GM12878 (cell line): Measurements from ENCODE around the gene SHISA6. TPM values are rescaled to one million over a fixed set of nuclear protein-coding genes. Genes with fewer than 3 reads are reported as not detected.

Experiments
- ATAC-seq: fragments of 200-7000 bp; cut with Tn5 transposase; 3 replicates; pipeline ENCODE4 v1.9.1; 2020; ENCODE audit warnings: mild to moderate bottlenecking, moderate library complexity
- BruUV-seq: library from RNA; stranded (reverse); fragments of 400-500 nt; replicated peaks from 2 replicates; lab custom pipeline; 2021; lab: Mats Ljungman, UMichigan
- CTCF ChIA-PET: fragments of 300-600 bp; sonication (Branson Sonifier 250); formaldehyde crosslinking; extraction: SDS; loops from one replicate; lab custom pipeline; 2021; ENCODE audit warnings: inconsistent platforms; lab: Yijun Ruan, JAX
- POLR2A ChIA-PET: fragments of 350-600 bp; formaldehyde crosslinking; extraction: SDS; loops from one replicate; lab custom pipeline; 2021; ENCODE audit warnings: inconsistent platforms; lab: Charles Lee
- RAD21 ChIA-PET: fragments of 300-600 bp; sonication (Branson Sonifier 250); formaldehyde crosslinking; loops from one replicate; lab custom pipeline; 2023; ENCODE audit warnings: antibody characterized with exemption; ENCODE audit not compliant: unreplicated experiment; lab: Charles Lee
- SMC1A ChIA-PET: fragments of 300-600 bp; sonication (Branson Sonifier 250); formaldehyde crosslinking; loops from one replicate; lab custom pipeline; 2023; ENCODE audit not compliant: unreplicated experiment, uncharacterized antibody; lab: Charles Lee
- DNase-seq: peaks from one replicate; pipeline ENCODE4 v3.0.0-alpha.2; 2011; ENCODE audit warnings: low read depth, low spot score
- FAIRE-seq: peaks from 3 replicates; lab custom pipeline; 2011; peaks lifted over from hg19 to GRCh38; lab: Jason Lieb, UNC
- H2AFZ ChIP-seq: 2 replicates; pipeline ENCODE4 v1.6.0; 2011; ENCODE audit warnings: low read depth, low read length, control low read depth; ENCODE audit not compliant: control insufficient read depth
- H3K27ac ChIP-seq: 2 replicates; pipeline ENCODE4 v1.5.1; 2011; ENCODE audit warnings: control low read depth; ENCODE audit not compliant: control insufficient read depth, insufficient read depth
- H3K27me3 ChIP-seq, 2 experiments: replicated peaks in 1 of 2; 2 replicates each; pipeline versions ENCODE4 v1.6.0 to v1.6.1; 2011; ENCODE audit warnings: low read length in 1 of 2; ENCODE audit not compliant: control insufficient read depth in 2 of 2, insufficient read depth in 2 of 2
- H3K36me3 ChIP-seq, 2 experiments: 2 replicates each; pipeline ENCODE4 v1.5.1; 2011; ENCODE audit warnings: low read length in 1 of 2; ENCODE audit not compliant: control insufficient read depth in 2 of 2, insufficient read depth in 2 of 2
- H3K4me1 ChIP-seq: 2 replicates; pipeline ENCODE4 v1.6.1; 2011; ENCODE audit warnings: mild to moderate bottlenecking, low read length, moderate library complexity, mixed read lengths; ENCODE audit not compliant: control insufficient read depth, insufficient read depth
- H3K4me2 ChIP-seq: 2 replicates; pipeline ENCODE4 v1.6.0; 2011; ENCODE audit warnings: control low read depth; ENCODE audit not compliant: control insufficient read depth, insufficient read depth
- H3K4me3 ChIP-seq: fragments of 200-600 bp; sonication (generic); 2 replicates; pipeline ENCODE4 v1.5.1; 2016
- H3K79me2 ChIP-seq: 2 replicates; pipeline ENCODE4 v1.6.0; 2011; ENCODE audit warnings: low read length; ENCODE audit not compliant: control insufficient read depth, insufficient read depth
- H3K9ac ChIP-seq: 2 replicates; pipeline ENCODE4 v1.8.0; 2011; ENCODE audit warnings: low read length, control low read depth, mixed read lengths; ENCODE audit not compliant: control insufficient read depth, insufficient read depth
- H3K9me3 ChIP-seq: replicated peaks from 3 replicates; pipeline ENCODE4 v1.5.1; 2011; ENCODE audit warnings: mild to moderate bottlenecking, low read length; ENCODE audit not compliant: control insufficient read depth, insufficient read depth
- H4K20me1 ChIP-seq: 2 replicates; pipeline ENCODE4 v1.6.0; 2011; ENCODE audit not compliant: control insufficient read depth, insufficient read depth
- ATF7 ChIP-seq: fragments of 450-650 bp; IDR thresholded peaks from 2 replicates; pipeline ENCODE4 v1.6.1; 2016; ENCODE audit warnings: low read depth, mild to moderate bottlenecking
- CBX3 ChIP-seq: fragments of 200-600 bp; sonication (generic); IDR thresholded peaks from 2 replicates; pipeline ENCODE4 v1.6.1; 2016; ENCODE audit warnings: low read depth, borderline replicate concordance
- CBX5 ChIP-seq: sonication (generic); IDR thresholded peaks from 2 replicates; pipeline ENCODE4 v1.6.1; 2016; ENCODE audit warnings: low read depth, moderate library complexity, mild to moderate bottlenecking, inconsistent platforms
- CREM ChIP-seq: IDR thresholded peaks from 2 replicates; pipeline ENCODE4 v1.6.1; 2014; ENCODE audit warnings: antibody characterized with exemption, low read depth
- DPF2 ChIP-seq: fragments of 450-650 bp; IDR thresholded peaks from 2 replicates; pipeline ENCODE4 v1.6.1; 2017; ENCODE audit warnings: mild to moderate bottlenecking
- ESRRA ChIP-seq: IDR thresholded peaks from 2 replicates; pipeline ENCODE4 v1.6.1; 2012; ENCODE audit warnings: mild to moderate bottlenecking, low read length, improper control_type of control experiment
- MXI1 ChIP-seq: fragments of 150-350 bp; IDR thresholded peaks from 2 replicates; pipeline ENCODE4 v1.6.1; 2011; ENCODE audit warnings: low read depth, mild to moderate bottlenecking, inconsistent platforms, low read length, improper control_type of control experiment
- POLR2AphosphoS5 ChIP-seq: IDR thresholded peaks from 2 replicates; pipeline ENCODE4 v1.6.1; 2011; ENCODE audit warnings: mild to moderate bottlenecking, low read length, inconsistent platforms
- POU2F2 ChIP-seq: IDR thresholded peaks from 3 replicates; pipeline ENCODE4 v1.6.1; 2011; ENCODE audit warnings: low read depth, mild to moderate bottlenecking, low read length, borderline replicate concordance
- RELA ChIP-seq: fragments of 450-650 bp; IDR thresholded peaks from 2 replicates; pipeline ENCODE4 v1.8.0; 2014; ENCODE audit warnings: borderline replicate concordance; ENCODE audit not compliant: partially characterized antibody
- SIX5 ChIP-seq: IDR thresholded peaks from 2 replicates; pipeline ENCODE4 v1.6.1; 2011; ENCODE audit warnings: mild to moderate bottlenecking, low read depth, low read length, moderate library complexity; ENCODE audit not compliant: severe bottlenecking
- SP1 ChIP-seq: IDR thresholded peaks from one replicate; pipeline ENCODE4 v1.6.1; 2011; ENCODE audit warnings: low read depth, low read length
- ZNF207 ChIP-seq: fragments of 450-650 bp; IDR thresholded peaks from 2 replicates; pipeline ENCODE4 v1.6.1; 2014; ENCODE audit warnings: antibody characterized with exemption, mild to moderate bottlenecking, borderline replicate concordance
- ZNF384 ChIP-seq: IDR thresholded peaks from 2 replicates; pipeline ENCODE4 v1.6.1; 2012; ENCODE audit warnings: low read depth, mild to moderate bottlenecking, low read length, improper control_type of control experiment, borderline replicate concordance
- ZSCAN29 ChIP-seq: fragments of 450-650 bp; IDR thresholded peaks from 2 replicates; pipeline ENCODE4 v1.6.1; 2017; ENCODE audit warnings: mild to moderate bottlenecking, moderate library complexity
- WGBS: methylation state at CpG from one replicate; pipeline ENCODE4 v1.1.6; 2016; ENCODE audit warnings: low lambda C conversion rate; ENCODE audit not compliant: insufficient replicate concordance, insufficient coverage; ENCODE audit errors: missing lambda C conversion rate; 5-methylcytosine and 5-hydroxymethylcytosine counted together
- in situ Hi-C: fragments of 300-500 bp; cut with MboI; formaldehyde crosslinking; loops from 9 replicates; pipeline ENCODE4 v1.14.3; 2018; ENCODE audit warnings: mixed read lengths
- intact Hi-C: fragments of 100-400 bp; cut with micrococcal nuclease; formaldehyde crosslinking; loops from one replicate; pipeline ENCODE4 v1.14.2; 2022; ENCODE audit not compliant: unreplicated experiment
- polyA plus RNA-seq, 11 experiments: library from polyadenylated mRNA; depleted of rRNA in 4 of 11; unstranded in 6 of 11; stranded (reverse) in 5 of 11; fragments of >200 nt; fragmentation: Nextera tagmentation in 4 of 11; fragmentation: Illumina TruSeq in 1 of 11; extraction: Ambion mirVana in 4 of 11; extraction: Trizol in 1 of 11; gene quantifications; 1 replicate in 1 of 11; 2 replicates in 10 of 11; pipeline versions ENCODE4 v1.2.1 to v1.2.3, GENCODE V29; 2011 to 2016; ENCODE audit warnings: inconsistent platforms in 2 of 11, missing spikeins in 2 of 11, low read depth in 1 of 11
- total RNA-seq, 4 experiments: library from RNA; depleted of rRNA in 3 of 4; stranded (reverse); fragments of >200 nt in 3 of 4; fragmentation: Illumina TruSeq in 1 of 4; extraction: Trizol in 1 of 4; gene quantifications; 2 replicates each; pipeline versions ENCODE4 v1.2.1 to v1.2.3, GENCODE V29; 2013 to 2021
- TF ChIP-seq, protein P1 (sequence below): IDR thresholded peaks from 2 replicates; pipeline ENCODE4 v1.6.1; 2012; ENCODE audit warnings: low read length, inconsistent platforms
- TF ChIP-seq, protein P2 (sequence below): fragments of 450-650 bp; IDR thresholded peaks from 2 replicates; pipeline ENCODE4 v1.6.1; 2014; ENCODE audit warnings: mild to moderate bottlenecking
- TF ChIP-seq, protein P3 (sequence below): fragments of 150-350 bp; IDR thresholded peaks from 2 replicates; pipeline ENCODE4 v1.6.1; 2016; ENCODE audit warnings: low read depth, low read length

Gene SHISA6
- total and polyA plus RNA-seq, 10 of the 15 experiments (the other 5 are each of a cell fraction or from before 2014, with no cell fraction given) = not detected

DNA sequence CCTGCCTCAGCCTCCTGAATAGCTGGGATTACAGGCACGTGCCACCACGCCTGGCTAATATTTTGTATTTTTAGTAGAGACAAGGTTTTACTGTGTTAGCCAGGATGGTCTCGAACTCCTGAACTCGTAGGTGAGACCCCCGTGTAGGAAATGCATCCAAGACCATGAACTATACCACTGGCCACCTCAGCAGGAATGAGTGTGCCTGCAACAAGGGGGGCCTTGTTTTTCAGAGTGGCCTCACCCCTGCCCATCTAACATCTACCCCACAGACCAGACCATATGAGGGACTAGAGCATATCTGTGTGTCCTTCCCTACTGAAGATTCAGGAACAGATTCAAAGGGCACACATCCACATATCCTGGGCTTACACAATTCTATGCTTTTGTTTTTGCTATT is 44.9 kb downstream of the SHISA6 start:
- H3K9me3 ChIP-seq = no peaks in the 10 kb centered on the region
- H3K36me3 ChIP-seq = no peaks in the 10 kb centered on the region
- H3K79me2 ChIP-seq = no peaks in the 10 kb centered on the region
- no peaks in the 10 kb centered on the region for H3K27me3 ChIP-seq
- H3K4me1 ChIP-seq = no peaks in the 10 kb centered on the region
- ChIA-PET RAD21 (no interaction called here), CTCF (no interaction called here), SMC1A (no interaction called here), POLR2A (no interaction called here)
- no TSS peak for BruUV-seq
- H3K4me2 ChIP-seq = no peak overlapping the region
- ATAC-seq = no peak
- intact Hi-C loops (no loop called here), in situ Hi-C loops (loop anchor here (10.0 to 25.0 kb wide), 7 partner anchors 99 to 1476 kb away; no protein-coding TSS in a partner anchor)
- no peak overlapping the region for H3K27ac ChIP-seq
- H3K9ac ChIP-seq = no peak overlapping the region
- TF ChIP-seq CBX3 (no peak), ZSCAN29 (no peak), CREM (no peak), MXI1 (no peak), POLR2AphosphoS5 (no peak), ZNF207 (no peak), SIX5 (no peak), CBX5 (no peak), ESRRA (no peak), SP1 (no peak), DPF2 (no peak), ZNF384 (no peak), POU2F2 (no peak), RELA (no peak), ATF7 (no peak)
- TF ChIP-seq, protein P1, sequence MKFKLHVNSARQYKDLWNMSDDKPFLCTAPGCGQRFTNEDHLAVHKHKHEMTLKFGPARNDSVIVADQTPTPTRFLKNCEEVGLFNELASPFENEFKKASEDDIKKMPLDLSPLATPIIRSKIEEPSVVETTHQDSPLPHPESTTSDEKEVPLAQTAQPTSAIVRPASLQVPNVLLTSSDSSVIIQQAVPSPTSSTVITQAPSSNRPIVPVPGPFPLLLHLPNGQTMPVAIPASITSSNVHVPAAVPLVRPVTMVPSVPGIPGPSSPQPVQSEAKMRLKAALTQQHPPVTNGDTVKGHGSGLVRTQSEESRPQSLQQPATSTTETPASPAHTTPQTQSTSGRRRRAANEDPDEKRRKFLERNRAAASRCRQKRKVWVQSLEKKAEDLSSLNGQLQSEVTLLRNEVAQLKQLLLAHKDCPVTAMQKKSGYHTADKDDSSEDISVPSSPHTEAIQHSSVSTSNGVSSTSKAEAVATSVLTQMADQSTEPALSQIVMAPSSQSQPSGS = no peak
- TF ChIP-seq, protein P2, sequence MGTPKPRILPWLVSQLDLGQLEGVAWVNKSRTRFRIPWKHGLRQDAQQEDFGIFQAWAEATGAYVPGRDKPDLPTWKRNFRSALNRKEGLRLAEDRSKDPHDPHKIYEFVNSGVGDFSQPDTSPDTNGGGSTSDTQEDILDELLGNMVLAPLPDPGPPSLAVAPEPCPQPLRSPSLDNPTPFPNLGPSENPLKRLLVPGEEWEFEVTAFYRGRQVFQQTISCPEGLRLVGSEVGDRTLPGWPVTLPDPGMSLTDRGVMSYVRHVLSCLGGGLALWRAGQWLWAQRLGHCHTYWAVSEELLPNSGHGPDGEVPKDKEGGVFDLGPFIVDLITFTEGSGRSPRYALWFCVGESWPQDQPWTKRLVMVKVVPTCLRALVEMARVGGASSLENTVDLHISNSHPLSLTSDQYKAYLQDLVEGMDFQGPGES = no peak
- TF ChIP-seq, protein P3, sequence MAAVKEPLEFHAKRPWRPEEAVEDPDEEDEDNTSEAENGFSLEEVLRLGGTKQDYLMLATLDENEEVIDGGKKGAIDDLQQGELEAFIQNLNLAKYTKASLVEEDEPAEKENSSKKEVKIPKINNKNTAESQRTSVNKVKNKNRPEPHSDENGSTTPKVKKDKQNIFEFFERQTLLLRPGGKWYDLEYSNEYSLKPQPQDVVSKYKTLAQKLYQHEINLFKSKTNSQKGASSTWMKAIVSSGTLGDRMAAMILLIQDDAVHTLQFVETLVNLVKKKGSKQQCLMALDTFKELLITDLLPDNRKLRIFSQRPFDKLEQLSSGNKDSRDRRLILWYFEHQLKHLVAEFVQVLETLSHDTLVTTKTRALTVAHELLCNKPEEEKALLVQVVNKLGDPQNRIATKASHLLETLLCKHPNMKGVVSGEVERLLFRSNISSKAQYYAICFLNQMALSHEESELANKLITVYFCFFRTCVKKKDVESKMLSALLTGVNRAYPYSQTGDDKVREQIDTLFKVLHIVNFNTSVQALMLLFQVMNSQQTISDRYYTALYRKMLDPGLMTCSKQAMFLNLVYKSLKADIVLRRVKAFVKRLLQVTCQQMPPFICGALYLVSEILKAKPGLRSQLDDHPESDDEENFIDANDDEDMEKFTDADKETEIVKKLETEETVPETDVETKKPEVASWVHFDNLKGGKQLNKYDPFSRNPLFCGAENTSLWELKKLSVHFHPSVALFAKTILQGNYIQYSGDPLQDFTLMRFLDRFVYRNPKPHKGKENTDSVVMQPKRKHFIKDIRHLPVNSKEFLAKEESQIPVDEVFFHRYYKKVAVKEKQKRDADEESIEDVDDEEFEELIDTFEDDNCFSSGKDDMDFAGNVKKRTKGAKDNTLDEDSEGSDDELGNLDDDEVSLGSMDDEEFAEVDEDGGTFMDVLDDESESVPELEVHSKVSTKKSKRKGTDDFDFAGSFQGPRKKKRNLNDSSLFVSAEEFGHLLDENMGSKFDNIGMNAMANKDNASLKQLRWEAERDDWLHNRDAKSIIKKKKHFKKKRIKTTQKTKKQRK = no peak
- WGBS = 0% methylated on average over 5 of the region's 5 CpGs
- no peak for DNase-seq
- FAIRE-seq = no peak
- H4K20me1 ChIP-seq = no peaks in the 10 kb centered on the region
- H2AFZ ChIP-seq = no peak overlapping the region
- no peak overlapping the region for H3K4me3 ChIP-seq
